Sigmoid colon (tissue), 7 donors: ENCODE data around the gene SLC35B2. TPM values are rescaled to one million over a fixed set of nuclear protein-coding genes. Genes with fewer than 3 reads are reported as not detected.

Experiments used
- DNase-seq: peaks from one replicate; pipeline ENCODE4 v3.0.0-alpha.2; 2019
- H3K27ac ChIP-seq, 4 donors: fragments of 200-600 bp; sonication (generic); one replicate each; pipeline ENCODE4 v1.5.1; 2016 to 2019; ENCODE audit warnings: mild to moderate bottlenecking in 1 of 4
- H3K27me3 ChIP-seq, 3 donors: fragments of 200-600 bp; sonication (generic); one replicate each; pipeline ENCODE4 v1.5.1; 2019; ENCODE audit warnings: mild to moderate bottlenecking in 1 of 3
- H3K36me3 ChIP-seq, 4 donors: fragments of 200-600 bp; sonication (generic); one replicate each; pipeline ENCODE4 v1.5.1; 2016 to 2019
- H3K4me1 ChIP-seq, 4 donors: fragments of 200-600 bp; sonication (generic); one replicate each; pipeline ENCODE4 v1.5.1; 2017 to 2019
- H3K4me3 ChIP-seq, 4 donors: fragments of 200-600 bp; sonication (generic); one replicate each; pipeline ENCODE4 v1.5.1; 2017 to 2019; ENCODE audit warnings: mild to moderate bottlenecking in 2 of 4, moderate library complexity in 1 of 4
- H3K9me3 ChIP-seq, 4 donors: fragments of 200-600 bp in 3 of 4; sonication (generic) in 3 of 4; one replicate each; pipeline versions ENCODE4 v1.5.1 to v1.6.1; 2013 to 2019
- CTCF ChIP-seq, 4 experiments: fragments of 450-650 bp in 3 of 4; fragments of 200-600 bp in 1 of 4; IDR thresholded peaks; one replicate each; pipeline ENCODE4 v1.5.1; 2016 to 2019; ENCODE audit warnings: antibody characterized with exemption in 4 of 4, mild to moderate bottlenecking in 3 of 4, moderate library complexity in 2 of 4
- EP300 ChIP-seq, 4 donors: sonication (generic); formaldehyde crosslinking; IDR thresholded peaks; one replicate each; pipeline ENCODE4 v1.6.1; 2017; ENCODE audit warnings: antibody characterized with exemption in 4 of 4
- POLR2A ChIP-seq, 2 donors: fragments of 450-650 bp; IDR thresholded peaks; one replicate each; pipeline ENCODE4 v1.6.1; 2016; ENCODE audit warnings: antibody characterized with exemption in 2 of 2, mild to moderate bottlenecking in 2 of 2, moderate library complexity in 2 of 2
- POLR2AphosphoS5 ChIP-seq, 4 donors: sonication (generic); formaldehyde crosslinking; IDR thresholded peaks; one replicate each; pipeline ENCODE4 v1.6.1; 2017; ENCODE audit warnings: antibody characterized with exemption in 4 of 4
- WGBS, 2 donors: extraction: QIAGEN DNeasy Blood & Tissue Kit; methylation state at CpG; one replicate each; pipeline ENCODE4 v1.1.7; 2013; 5-methylcytosine and 5-hydroxymethylcytosine counted together
- intact Hi-C: fragments of 100-400 bp; cut with DNase I; formaldehyde crosslinking; loops from one replicate; pipeline ENCODE4 v1.15.1; 2023
- polyA plus RNA-seq, 3 donors: library from polyadenylated mRNA; stranded (reverse); fragments of 200-250 nt; gene quantifications; one replicate each; pipeline ENCODE4 v1.2.3, GENCODE V29; 2013
- total RNA-seq, 4 donors: library from RNA; depleted of rRNA; stranded (reverse); fragments of >200 nt; gene quantifications; one replicate each; pipeline ENCODE4 v1.1.0, GENCODE V29; 2016
- donor health status: healthy with polysubstance abuse.
- donor health status: Bipolar disorder and iron deficiency.
- donor health status: healthy.

The SLC35B2 gene
- total and polyA plus RNA-seq, 7 donors: 7.2 to 36.9 (median 25.7) TPM

- intact Hi-C loops: no loop called here
- H3K27ac ChIP-seq: no peak overlapping the region
- 89 to 92% methylated on average over 7 of the region's 7 CpGs for WGBS, 2 donors
- H3K9me3 ChIP-seq: no peaks in the 10 kb centered on the region
- TF ChIP-seq POLR2AphosphoS5 (IDR thresholded peaks at IDR 0.05): no peak
- TF ChIP-seq EP300 (IDR thresholded peaks at IDR 0.05): no peak
- no peak for TF ChIP-seq POLR2A (IDR thresholded peaks at IDR 0.05)
- peaks cover 0 to 33% (median 22%) of the 10 kb centered on the region in 3 donors for H3K27me3 ChIP-seq
- H3K36me3 ChIP-seq: peaks cover 0 to 53% (median 38%) of the 10 kb centered on the region in 4 donors
- no peak overlapping the region for H3K4me3 ChIP-seq
- peaks cover 0 to 15% (median 13%) of the 10 kb centered on the region in 4 donors for H3K4me1 ChIP-seq
- DNase-seq: no peak
Observed at GRCh38 chr6:44300292-44300823, 43.0 kb upstream of the SLC35B2 start.

GRCh38 chr6:44298864-44299263 is 41.5 kb upstream of the SLC35B2 start:
- TF ChIP-seq POLR2AphosphoS5 (IDR thresholded peaks at IDR 0.05) (no peak), POLR2A (IDR thresholded peaks at IDR 0.05) (no peak), CTCF (IDR thresholded peaks at IDR 0.05) (no peak)
- peaks cover 0 to 15% (median 13%) of the 10 kb centered on the region in 4 donors for H3K4me1 ChIP-seq
- no peaks in the 10 kb centered on the region for H3K9me3 ChIP-seq
- intact Hi-C loops: no loop called here
- no peak overlapping the region for H3K4me3 ChIP-seq
- H3K27me3 ChIP-seq: peaks cover 5 to 48% (median 34%) of the 10 kb centered on the region in 3 donors
- H3K27ac ChIP-seq: no peak overlapping the region
- 76 to 91% methylated on average over 3 of the region's 3 CpGs for WGBS, 2 donors
- no peak for DNase-seq
- H3K36me3 ChIP-seq: peaks cover 0 to 38% (median 28%) of the 10 kb centered on the region in 4 donors

- H3K27me3 ChIP-seq: peaks cover 5 to 54% (median 40%) of the 10 kb centered on the region in 3 donors
- TF ChIP-seq CTCF (IDR thresholded peaks at IDR 0.05) (no peak), EP300 (IDR thresholded peaks at IDR 0.05) (no peak), POLR2A (IDR thresholded peaks at IDR 0.05) (no peak), POLR2AphosphoS5 (IDR thresholded peaks at IDR 0.05) (no peak)
- WGBS, 2 donors: 39 to 50% methylated on average over 20 of the region's 20 CpGs
- no peaks in the 10 kb centered on the region for H3K9me3 ChIP-seq
- H3K4me1 ChIP-seq: peaks cover 0 to 15% (median 13%) of the 10 kb centered on the region in 4 donors
- peak overlapping the region in 2 of 4 donors; percentile 51 to 54 for H3K4me3 ChIP-seq
- intact Hi-C loops: no loop called here
- no peak for DNase-seq
- H3K36me3 ChIP-seq: peaks cover 0 to 32% (median 22%) of the 10 kb centered on the region in 4 donors
- H3K27ac ChIP-seq: no peak overlapping the region
Observed at GRCh38 chr6:44298055-44298803, 40.9 kb upstream of the SLC35B2 start.

GRCh38 chr6:44297063-44298038 is 40.0 kb upstream of the SLC35B2 start:
- no peak for TF ChIP-seq POLR2A (IDR thresholded peaks at IDR 0.05)
- no peak for TF ChIP-seq EP300 (IDR thresholded peaks at IDR 0.05)
- TF ChIP-seq CTCF (IDR thresholded peaks at IDR 0.05): no peak
- no peak for TF ChIP-seq POLR2AphosphoS5 (IDR thresholded peaks at IDR 0.05)
- H3K4me1 ChIP-seq: peaks cover 0 to 15% (median 13%) of the 10 kb centered on the region in 4 donors
- H3K27me3 ChIP-seq: peaks cover 5 to 62% (median 45%) of the 10 kb centered on the region in 3 donors
- H3K36me3 ChIP-seq: peaks cover 0 to 23% (median 13%) of the 10 kb centered on the region in 4 donors
- intact Hi-C loops: no loop called here
- no peak overlapping the region for H3K27ac ChIP-seq
- H3K4me3 ChIP-seq: peak overlapping the region; percentile 23 to 54 (median 46)
- DNase-seq: no peak
- 1% methylated on average over 86 of the region's 86 CpGs for WGBS, 2 donors
- H3K9me3 ChIP-seq: no peaks in the 10 kb centered on the region
